GM13977 (cell line): ENCODE results near the gene COMP.

Experiments used
- DNase-seq: peaks from one replicate; pipeline ENCODE4 v3.0.0; 2012; ENCODE audit warnings: low spot score
- in situ Hi-C: fragments of 300-500 bp; cut with MboI; formaldehyde crosslinking; loops from one replicate; pipeline ENCODE4 v1.12.0; 2022; ENCODE audit warnings: low sequenced_read_pairs, low pct_unique_long_range_greater_than_20kb, mixed read lengths, inconsistent platforms; ENCODE audit not compliant: unreplicated experiment
- TF ChIP-seq, protein P1 (sequence below): IDR thresholded peaks from 2 replicates; pipeline ENCODE4 v1.5.1; 2012; ENCODE audit warnings: mild to moderate bottlenecking, control low read depth; ENCODE audit not compliant: insufficient read depth; ENCODE audit errors: extremely low read depth, missing control alignments

COMP gene

DNA sequence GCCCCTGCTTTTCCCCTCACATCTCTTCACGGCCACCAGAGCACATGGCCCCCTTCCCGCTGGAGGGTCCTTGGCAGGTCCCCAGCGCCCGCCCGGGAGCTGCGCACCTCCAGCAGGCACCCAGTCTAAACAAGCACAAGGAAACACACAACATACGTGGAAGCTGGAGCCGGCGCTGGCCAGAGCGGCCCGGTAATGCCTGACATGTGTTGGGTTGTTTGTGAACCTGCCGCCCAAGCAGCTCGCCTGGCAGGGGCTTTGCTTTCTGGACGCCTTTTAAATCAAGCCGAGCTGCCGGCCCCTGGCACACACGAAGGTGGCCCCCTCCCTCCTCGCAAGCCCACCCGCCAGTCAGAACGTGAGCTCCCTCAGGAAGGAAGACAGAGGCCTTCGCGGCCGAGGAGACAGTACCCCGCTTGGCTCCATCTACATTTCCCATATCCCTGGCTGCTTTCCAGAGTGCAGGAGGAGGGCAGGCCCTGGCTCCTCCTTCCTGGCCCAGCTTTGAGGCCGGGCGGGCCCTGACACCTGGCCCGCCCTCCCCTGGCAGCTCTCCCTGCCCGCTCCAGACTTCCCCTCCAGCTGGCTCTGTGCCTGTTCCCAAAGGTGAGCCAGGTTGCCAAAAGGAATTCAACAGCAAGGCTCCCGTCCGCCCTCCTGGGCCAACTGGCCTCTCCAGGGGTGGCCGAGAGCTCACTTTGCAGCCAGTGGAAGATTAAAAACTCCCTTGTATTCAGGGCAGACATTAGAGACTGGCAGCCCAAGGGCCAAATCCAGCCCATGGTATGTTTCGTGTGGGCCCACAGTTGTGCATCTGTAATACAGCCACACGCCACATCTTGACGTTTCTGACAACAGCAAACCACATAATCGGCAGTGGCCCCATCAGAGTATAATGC, 28.7 kb downstream of the COMP start:
- in situ Hi-C loops, result no loop called here

DNA sequence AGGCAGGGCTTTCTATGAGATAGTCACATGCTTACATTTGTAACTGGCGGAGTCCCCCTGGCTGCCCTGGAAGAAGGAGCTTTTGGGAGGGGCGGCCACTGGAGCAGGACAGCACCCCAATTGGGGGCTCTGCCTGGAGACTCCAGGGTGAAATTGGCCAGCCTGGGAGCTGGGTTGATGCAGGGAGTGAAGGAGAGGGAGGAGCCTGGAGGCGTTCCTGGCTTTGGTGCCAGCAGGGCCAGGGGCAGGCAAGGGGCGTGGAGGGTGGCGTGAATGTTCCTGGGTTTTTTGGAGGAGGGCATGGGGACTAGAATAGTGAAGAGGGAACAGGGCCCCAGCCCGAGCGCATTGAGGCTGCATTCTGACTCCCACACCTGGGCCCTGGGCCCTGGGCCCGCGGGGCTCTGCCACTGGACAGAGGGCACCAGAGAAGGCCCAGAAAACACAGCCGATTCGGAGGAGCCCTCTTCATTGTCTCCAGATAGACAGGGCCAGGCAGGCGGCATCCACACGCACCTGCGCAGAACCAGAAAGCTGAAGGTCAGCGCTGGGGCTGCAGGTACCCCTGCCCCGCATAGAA, 29.5 kb downstream of the COMP start:
- no peak for DNase-seq
- TF ChIP-seq, protein P1, sequence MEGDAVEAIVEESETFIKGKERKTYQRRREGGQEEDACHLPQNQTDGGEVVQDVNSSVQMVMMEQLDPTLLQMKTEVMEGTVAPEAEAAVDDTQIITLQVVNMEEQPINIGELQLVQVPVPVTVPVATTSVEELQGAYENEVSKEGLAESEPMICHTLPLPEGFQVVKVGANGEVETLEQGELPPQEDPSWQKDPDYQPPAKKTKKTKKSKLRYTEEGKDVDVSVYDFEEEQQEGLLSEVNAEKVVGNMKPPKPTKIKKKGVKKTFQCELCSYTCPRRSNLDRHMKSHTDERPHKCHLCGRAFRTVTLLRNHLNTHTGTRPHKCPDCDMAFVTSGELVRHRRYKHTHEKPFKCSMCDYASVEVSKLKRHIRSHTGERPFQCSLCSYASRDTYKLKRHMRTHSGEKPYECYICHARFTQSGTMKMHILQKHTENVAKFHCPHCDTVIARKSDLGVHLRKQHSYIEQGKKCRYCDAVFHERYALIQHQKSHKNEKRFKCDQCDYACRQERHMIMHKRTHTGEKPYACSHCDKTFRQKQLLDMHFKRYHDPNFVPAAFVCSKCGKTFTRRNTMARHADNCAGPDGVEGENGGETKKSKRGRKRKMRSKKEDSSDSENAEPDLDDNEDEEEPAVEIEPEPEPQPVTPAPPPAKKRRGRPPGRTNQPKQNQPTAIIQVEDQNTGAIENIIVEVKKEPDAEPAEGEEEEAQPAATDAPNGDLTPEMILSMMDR, result no peak
- in situ Hi-C loops, result no loop called here

More for the DNA sequence above, 28.7 kb downstream of the COMP start:
- no peak for DNase-seq
- TF ChIP-seq, protein P1, result no peak

DNA sequence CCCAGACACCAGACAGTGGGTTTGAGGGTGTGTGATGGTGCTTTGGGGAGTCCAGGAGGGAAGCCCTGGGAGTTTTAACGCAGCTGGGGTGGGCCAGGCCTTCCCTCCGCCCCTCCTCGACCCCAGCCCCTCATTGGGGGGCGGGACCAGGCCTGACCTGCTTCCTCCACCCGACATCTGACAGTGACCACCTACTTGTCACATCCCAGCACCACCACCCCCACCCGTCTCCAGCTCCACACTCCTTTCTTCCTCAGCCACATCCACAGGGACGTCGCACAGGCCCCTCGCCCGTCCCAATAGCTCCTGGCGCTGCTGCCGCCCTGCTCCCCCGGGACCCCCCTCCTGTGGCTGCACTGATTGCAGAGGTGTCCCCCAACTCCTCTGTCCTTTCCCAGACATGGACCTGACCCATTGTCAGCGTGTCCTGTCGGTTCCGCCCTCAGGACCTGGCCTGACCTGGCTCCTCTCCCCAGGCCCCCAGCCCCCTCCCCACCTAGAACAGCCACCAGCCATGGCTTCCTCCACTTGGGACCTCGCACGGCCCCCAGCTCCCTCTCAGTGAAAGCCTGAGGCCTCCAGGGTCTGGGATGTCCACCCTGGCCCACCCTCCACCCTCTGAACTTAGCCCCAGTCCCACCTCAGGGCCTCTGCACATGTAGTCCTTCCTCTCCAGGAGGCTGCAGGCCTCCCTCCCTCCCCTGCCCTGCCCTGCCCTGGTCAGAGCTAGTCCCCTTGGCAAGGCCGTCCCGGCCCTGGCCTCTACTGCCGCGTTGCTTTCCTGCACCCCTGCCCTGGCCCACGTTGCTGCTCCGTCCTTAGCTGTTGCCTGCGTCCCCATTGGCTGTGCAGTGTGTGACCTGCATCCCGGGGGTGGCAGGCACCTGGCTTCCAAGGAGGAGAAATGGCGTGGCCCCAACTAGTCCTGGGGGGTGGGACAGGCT, 30.4 kb downstream of the COMP start:
- no peak for DNase-seq
- TF ChIP-seq, protein P1, result no peak
- in situ Hi-C loops, result no loop called here

DNA sequence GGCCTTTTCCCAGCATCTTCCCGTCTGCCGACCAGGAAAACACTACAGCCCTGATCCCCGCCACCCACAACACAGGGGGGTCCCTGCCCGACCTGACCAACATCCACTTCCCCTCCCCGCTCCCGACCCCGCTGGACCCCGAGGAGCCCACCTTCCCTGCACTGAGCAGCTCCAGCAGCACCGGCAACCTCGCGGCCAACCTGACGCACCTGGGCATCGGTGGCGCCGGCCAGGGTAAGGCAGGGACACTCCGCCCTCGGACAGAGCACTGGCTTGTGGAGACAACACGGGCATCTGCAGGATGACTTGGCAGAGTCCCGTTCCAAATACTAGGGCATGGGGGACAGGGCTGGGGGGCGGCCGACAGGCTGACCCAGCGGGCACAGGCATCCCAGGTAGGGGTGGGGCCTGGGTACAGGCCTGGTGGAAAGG, 31.1 kb downstream of the COMP start:
- in situ Hi-C loops, result no loop called here
- TF ChIP-seq, protein P1, result no peak
- DNase-seq, result no peak

DNA sequence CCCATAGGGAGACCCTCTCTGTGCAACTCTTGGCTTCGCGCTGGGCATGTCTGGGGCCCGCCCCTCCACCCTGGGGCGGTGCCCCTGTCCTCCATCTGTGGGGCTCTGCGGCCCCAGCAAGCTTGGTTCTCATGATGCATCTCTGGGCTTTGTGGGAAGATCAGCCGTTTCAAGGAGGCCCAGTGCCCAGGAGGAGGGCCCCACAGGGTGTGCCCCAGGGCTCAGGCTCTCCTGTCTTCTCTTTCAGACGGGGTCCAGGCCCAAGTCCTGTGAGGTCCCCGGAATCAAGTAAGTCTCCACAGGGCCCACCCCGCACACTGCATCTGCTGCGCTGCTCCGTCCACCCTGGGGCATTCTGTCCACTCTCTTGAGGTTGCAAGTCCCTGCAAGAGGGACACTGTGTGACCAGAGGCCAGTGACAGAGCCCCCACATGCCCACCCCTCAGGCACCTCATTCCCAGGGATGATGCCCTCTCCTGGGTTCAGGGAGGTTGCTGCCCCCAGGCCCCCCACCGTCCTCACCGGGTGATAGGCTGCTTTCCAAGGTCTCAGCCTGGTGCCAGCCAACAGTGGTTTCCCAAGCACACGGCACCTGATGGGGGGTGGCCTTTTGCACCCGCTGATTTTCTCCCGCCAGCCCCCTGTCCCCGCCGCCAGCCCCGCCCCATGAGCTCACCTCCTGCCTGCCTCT, 31.7 kb downstream of the COMP start:
- in situ Hi-C loops, result no loop called here
- TF ChIP-seq, protein P1, result no peak
- DNase-seq, result no peak

DNA sequence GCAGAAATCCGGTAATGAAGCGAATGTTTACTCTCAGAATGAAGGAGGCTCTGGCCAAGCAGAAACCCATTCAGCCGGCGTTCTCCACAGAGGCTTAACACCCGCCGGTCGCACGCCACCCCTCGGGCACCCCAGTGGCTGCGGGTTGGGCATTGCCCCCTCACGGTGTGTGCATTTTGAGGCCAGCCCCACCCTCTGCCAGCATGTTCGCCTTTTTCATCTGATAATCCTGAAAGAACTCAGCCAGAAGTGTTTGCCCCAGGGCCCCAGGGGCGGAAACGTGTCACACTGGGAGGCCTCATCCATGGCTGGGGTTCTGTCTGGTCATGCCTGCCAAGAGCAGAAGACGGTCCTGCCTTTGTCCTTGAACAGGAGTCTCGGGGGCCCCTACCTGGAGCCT, 34.2 kb downstream of the COMP start:
- no peak for DNase-seq
- in situ Hi-C loops, result no loop called here
- TF ChIP-seq, protein P1, result no peak
